GM12878 (cell line): ENCODE results near the gene ZFAND2A.

Experiments used
- MYC ChIP-seq: IDR thresholded peaks from 2 replicates; pipeline ENCODE4 v1.6.1; 2011; ENCODE audit warnings: mild to moderate bottlenecking, low read length, moderate library complexity, inconsistent platforms; ENCODE audit not compliant: insufficient read depth, insufficient replicate concordance, insufficient read length, severe bottlenecking
- NFYB ChIP-seq: IDR thresholded peaks from 2 replicates; pipeline ENCODE4 v1.6.1; 2011; ENCODE audit warnings: low read depth, mild to moderate bottlenecking, low read length, improper control_type of control experiment, moderate library complexity; ENCODE audit not compliant: insufficient read depth
- NR2C2 ChIP-seq: IDR thresholded peaks from 2 replicates; pipeline ENCODE4 v1.6.1; 2011; ENCODE audit warnings: borderline replicate concordance, low read depth; ENCODE audit not compliant: control insufficient read depth, insufficient read length
- RCOR1 ChIP-seq: conservative IDR thresholded peaks from 2 replicates; pipeline ENCODE4 v1.6.1; 2012; ENCODE audit warnings: low read depth, low read length, improper control_type of control experiment
- SMAD1 ChIP-seq: fragments of 450-650 bp; IDR thresholded peaks from 2 replicates; pipeline ENCODE4 v1.6.1; 2018; ENCODE audit warnings: mild to moderate bottlenecking, low read depth; ENCODE audit not compliant: partially characterized antibody
- TF ChIP-seq, protein P1 (sequence below), 3 experiments: IDR thresholded peaks in 2 of 3; conservative IDR thresholded peaks in 1 of 3; 2 replicates each; pipeline ENCODE4 v1.5.1; 2011; ENCODE audit warnings: low read depth in 3 of 3, low read length in 3 of 3, mild to moderate bottlenecking in 3 of 3, control low read depth in 2 of 3, moderate library complexity in 2 of 3, inconsistent platforms in 1 of 3, mixed read lengths in 1 of 3; ENCODE audit not compliant: control insufficient read depth in 2 of 3, insufficient read depth in 1 of 3; ENCODE audit errors: extremely low read depth in 1 of 3

DNA sequence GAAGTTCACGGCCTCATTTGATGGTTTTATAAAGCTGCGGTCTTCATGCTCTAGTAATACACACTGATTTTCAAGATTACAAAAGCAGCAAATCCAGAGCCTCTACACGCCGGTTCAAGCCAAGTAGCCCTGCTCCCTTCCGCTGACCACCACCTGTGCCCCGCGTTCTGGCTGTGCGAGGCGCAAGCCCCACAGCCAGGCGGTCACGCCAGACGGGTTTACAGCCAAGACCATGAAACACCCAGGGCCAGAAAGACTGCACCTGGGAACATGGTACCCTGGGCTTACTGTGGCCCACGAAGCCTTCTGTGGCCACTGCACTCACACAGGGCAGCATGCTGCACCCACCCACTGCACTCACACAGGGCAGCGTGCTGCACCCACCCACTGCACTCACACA lies 38.5 kb downstream of the ZFAND2A start:
- TF ChIP-seq NR2C2 (no peak), RCOR1 (no peak), MYC (no peak), NFYB (no peak), SMAD1 (no peak)
- TF ChIP-seq, protein P1, sequence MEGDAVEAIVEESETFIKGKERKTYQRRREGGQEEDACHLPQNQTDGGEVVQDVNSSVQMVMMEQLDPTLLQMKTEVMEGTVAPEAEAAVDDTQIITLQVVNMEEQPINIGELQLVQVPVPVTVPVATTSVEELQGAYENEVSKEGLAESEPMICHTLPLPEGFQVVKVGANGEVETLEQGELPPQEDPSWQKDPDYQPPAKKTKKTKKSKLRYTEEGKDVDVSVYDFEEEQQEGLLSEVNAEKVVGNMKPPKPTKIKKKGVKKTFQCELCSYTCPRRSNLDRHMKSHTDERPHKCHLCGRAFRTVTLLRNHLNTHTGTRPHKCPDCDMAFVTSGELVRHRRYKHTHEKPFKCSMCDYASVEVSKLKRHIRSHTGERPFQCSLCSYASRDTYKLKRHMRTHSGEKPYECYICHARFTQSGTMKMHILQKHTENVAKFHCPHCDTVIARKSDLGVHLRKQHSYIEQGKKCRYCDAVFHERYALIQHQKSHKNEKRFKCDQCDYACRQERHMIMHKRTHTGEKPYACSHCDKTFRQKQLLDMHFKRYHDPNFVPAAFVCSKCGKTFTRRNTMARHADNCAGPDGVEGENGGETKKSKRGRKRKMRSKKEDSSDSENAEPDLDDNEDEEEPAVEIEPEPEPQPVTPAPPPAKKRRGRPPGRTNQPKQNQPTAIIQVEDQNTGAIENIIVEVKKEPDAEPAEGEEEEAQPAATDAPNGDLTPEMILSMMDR (IDR thresholded peaks at IDR 0.05 in 2 of 3, conservative IDR thresholded peaks at IDR 0.05 in 1 of 3; ENCODE audit: control insufficient read depth in 2 of 3, extremely low read depth in 1 of 3, insufficient read depth in 1 of 3, low read depth in 3 of 3, low read length in 3 of 3) = no peak
